Cerebellar cortex (tissue), 1 donor: ENCODE results near the gene ZNF540.
"Not testable (repeated sequence)": the region's sequence is repeated elsewhere in the genome, so short reads cannot be mapped to it uniquely, and the experiment has no call there.

Experiments
- DNase-seq: peaks from one replicate; pipeline ENCODE4 v3.0.0-alpha.2; 2015; ENCODE audit warnings: low spot score

Gene ZNF540

GRCh38 chr19:37594304-37594981 lies at the start of gene ZNF540, which contains the start of gene ZNF571:
Gene ZNF540 (plus strand): TSS chr19:37594876. CDS start chr19:37598448, 3,572 bp downstream.
Gene ZNF571 (minus strand): TSS chr19:37594792. CDS start chr19:37586676, 8,116 bp downstream.
- peak; percentile 97 for DNase-seq

- DNase-seq, result no peak
These were observed 43.3 kb upstream of the ZNF540 start for GRCh38 chr19:37551129-37551993.

GRCh38 chr19:37563518-37563917 lies 31.2 kb upstream of the ZNF540 start:
- DNase-seq, result no peak

GRCh38 chr19:37564624-37565369 lies 29.9 kb upstream of the ZNF540 start:
- no peak for DNase-seq

- no peak for DNase-seq
These were observed 29.4 kb upstream of the ZNF540 start for GRCh38 chr19:37565370-37565669.

GRCh38 chr19:37572203-37572602 lies 22.5 kb upstream of the ZNF540 start:
- no peak for DNase-seq

- DNase-seq, result no peak
These were observed 11.3 kb upstream of the ZNF540 start for GRCh38 chr19:37583340-37583739.

GRCh38 chr19:37593996-37594303 lies 726 bp upstream of the ZNF540 start:
- DNase-seq, result no peak

- DNase-seq, result peak; percentile 78
These were observed 306 bp downstream of the ZNF540 start for GRCh38 chr19:37594982-37595382.

GRCh38 chr19:37635076-37636056 lies 40.7 kb downstream of the ZNF540 start:
- DNase-seq, result no peak

- no peak for DNase-seq
These were observed 59.4 kb downstream of the ZNF540 start for GRCh38 chr19:37654118-37654517.

GRCh38 chr19:37654629-37655300 lies 60.1 kb downstream of the ZNF540 start:
- peak; percentile 51 for DNase-seq

- DNase-seq, result peak; percentile 87
These were observed 60.6 kb downstream of the ZNF540 start, which contains the start of gene ZFP30 for GRCh38 chr19:37655301-37655688. Gene ZFP30 (minus strand): TSS chr19:37655465. CDS start chr19:37647822, 7,643 bp downstream.

GRCh38 chr19:37655689-37656371 lies 61.2 kb downstream of the ZNF540 start:
- DNase-seq, result peak; percentile 86

- not testable (repeated sequence) for DNase-seq
These were observed 62.5 kb downstream of the ZNF540 start for GRCh38 chr19:37657157-37657556.
